Hepatocyte (in vitro differentiated cells): ENCODE results near the gene MTHFR.

Experiments used
- EZH2 ChIP-seq: fragments of 200-600 bp; sonication (generic); IDR thresholded peaks from 2 replicates; pipeline ENCODE4 v1.6.1; 2016; ENCODE audit warnings: antibody characterized with exemption, mild to moderate bottlenecking, borderline replicate concordance
- TF ChIP-seq, protein P1 (sequence below): fragments of 200-600 bp; sonication (generic); IDR thresholded peaks from 2 replicates; pipeline ENCODE4 v1.5.1; 2016; ENCODE audit warnings: antibody characterized with exemption, mild to moderate bottlenecking; ENCODE audit not compliant: poor library complexity

GRCh38 chr1:11781297-11781696 lies 24.5 kb downstream of the MTHFR start:
- TF ChIP-seq, protein P1, sequence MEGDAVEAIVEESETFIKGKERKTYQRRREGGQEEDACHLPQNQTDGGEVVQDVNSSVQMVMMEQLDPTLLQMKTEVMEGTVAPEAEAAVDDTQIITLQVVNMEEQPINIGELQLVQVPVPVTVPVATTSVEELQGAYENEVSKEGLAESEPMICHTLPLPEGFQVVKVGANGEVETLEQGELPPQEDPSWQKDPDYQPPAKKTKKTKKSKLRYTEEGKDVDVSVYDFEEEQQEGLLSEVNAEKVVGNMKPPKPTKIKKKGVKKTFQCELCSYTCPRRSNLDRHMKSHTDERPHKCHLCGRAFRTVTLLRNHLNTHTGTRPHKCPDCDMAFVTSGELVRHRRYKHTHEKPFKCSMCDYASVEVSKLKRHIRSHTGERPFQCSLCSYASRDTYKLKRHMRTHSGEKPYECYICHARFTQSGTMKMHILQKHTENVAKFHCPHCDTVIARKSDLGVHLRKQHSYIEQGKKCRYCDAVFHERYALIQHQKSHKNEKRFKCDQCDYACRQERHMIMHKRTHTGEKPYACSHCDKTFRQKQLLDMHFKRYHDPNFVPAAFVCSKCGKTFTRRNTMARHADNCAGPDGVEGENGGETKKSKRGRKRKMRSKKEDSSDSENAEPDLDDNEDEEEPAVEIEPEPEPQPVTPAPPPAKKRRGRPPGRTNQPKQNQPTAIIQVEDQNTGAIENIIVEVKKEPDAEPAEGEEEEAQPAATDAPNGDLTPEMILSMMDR: no peak
- TF ChIP-seq EZH2: no peak
